H9 (cell line): ENCODE data around the gene MYH7. TPM values are rescaled to one million over a fixed set of nuclear protein-coding genes. Genes with fewer than 3 reads are reported as not detected.

Source experiments
- DNase-seq: peaks from one replicate; pipeline ENCODE4 v3.0.0-alpha.2; 2017
- H2AFZ ChIP-seq: one replicate; pipeline ENCODE4 v1.6.1; 2013; ENCODE audit warnings: mild to moderate bottlenecking, low read length, control low read depth, moderate library complexity
- H2AK5ac ChIP-seq: 2 replicates; pipeline ENCODE4 v1.6.1; 2013; ENCODE audit warnings: low read length, control low read depth, mixed read lengths; ENCODE audit not compliant: insufficient read length
- H2BK120ac ChIP-seq: one replicate; pipeline ENCODE4 v1.6.1; 2013; ENCODE audit warnings: low read depth, mild to moderate bottlenecking, low read length, control low read depth, inconsistent platforms; ENCODE audit not compliant: poor library complexity, severe bottlenecking
- H2BK12ac ChIP-seq: 2 replicates; pipeline ENCODE4 v1.6.1; 2013; ENCODE audit warnings: low read length, control low read depth, mixed read lengths, low read depth; ENCODE audit not compliant: insufficient read length
- H2BK15ac ChIP-seq: 2 replicates; pipeline ENCODE4 v1.6.1; 2013; ENCODE audit warnings: low read depth, low read length, control low read depth
- H2BK20ac ChIP-seq: one replicate; pipeline ENCODE4 v1.6.1; 2013; ENCODE audit warnings: low read depth, mild to moderate bottlenecking, low read length, control low read depth, inconsistent platforms; ENCODE audit not compliant: poor library complexity, severe bottlenecking
- H2BK5ac ChIP-seq: 2 replicates; pipeline ENCODE4 v1.6.1; 2013; ENCODE audit warnings: low read length, control low read depth, mixed read lengths; ENCODE audit not compliant: insufficient read length
- H3K14ac ChIP-seq: 2 replicates; pipeline ENCODE4 v1.6.1; 2013; ENCODE audit warnings: low read length, control low read depth; ENCODE audit not compliant: insufficient read depth
- H3K18ac ChIP-seq: 2 replicates; pipeline ENCODE4 v1.6.1; 2013; ENCODE audit warnings: low read depth, mild to moderate bottlenecking, mixed read lengths, low read length, control low read depth; ENCODE audit not compliant: insufficient read length
- H3K23ac ChIP-seq: 2 replicates; pipeline ENCODE4 v1.6.1; 2013; ENCODE audit warnings: low read length, control low read depth, mixed read lengths, low read depth; ENCODE audit not compliant: insufficient read length
- H3K23me2 ChIP-seq: 2 replicates; pipeline ENCODE4 v1.6.1; 2013; ENCODE audit warnings: low read depth, mild to moderate bottlenecking, mixed read lengths, low read length, control low read depth; ENCODE audit not compliant: insufficient read length, poor library complexity, severe bottlenecking
- H3K27ac ChIP-seq: 2 replicates; pipeline ENCODE4 v1.5.1; 2013; ENCODE audit warnings: low read length, control low read depth, mixed read lengths, low read depth; ENCODE audit not compliant: insufficient read length
- H3K27me3 ChIP-seq: 2 replicates; pipeline ENCODE4 v1.6.1; 2013; ENCODE audit warnings: low read length, control low read depth, inconsistent platforms; ENCODE audit not compliant: insufficient read depth
- H3K4ac ChIP-seq: 2 replicates; pipeline ENCODE4 v1.6.1; 2013; ENCODE audit warnings: low read depth, mild to moderate bottlenecking, control low read depth, inconsistent platforms, low read length, moderate library complexity
- H3K4me1 ChIP-seq: 2 replicates; pipeline ENCODE4 v1.6.1; 2013; ENCODE audit warnings: low read length, control low read depth, inconsistent platforms; ENCODE audit not compliant: insufficient read depth
- H3K4me2 ChIP-seq: 2 replicates; pipeline ENCODE4 v1.6.1; 2013; ENCODE audit warnings: low read length, control low read depth, mixed read lengths; ENCODE audit not compliant: insufficient read length, insufficient read depth
- H3K56ac ChIP-seq: 2 replicates; pipeline ENCODE4 v1.6.1; 2013; ENCODE audit warnings: low read depth, mild to moderate bottlenecking, mixed read lengths, low read length, control low read depth; ENCODE audit not compliant: insufficient read length
- H3K79me1 ChIP-seq: 2 replicates; pipeline ENCODE4 v1.6.1; 2013; ENCODE audit warnings: low read depth, mild to moderate bottlenecking, moderate library complexity, low read length, control low read depth, inconsistent platforms; ENCODE audit not compliant: insufficient read depth, poor library complexity, severe bottlenecking
- H3K79me2 ChIP-seq: 2 replicates; pipeline ENCODE4 v1.6.1; 2013; ENCODE audit warnings: low read length, control low read depth, inconsistent platforms; ENCODE audit not compliant: insufficient read depth
- H3K9ac ChIP-seq: 2 replicates; pipeline ENCODE4 v1.6.1; 2013; ENCODE audit warnings: low read length, control low read depth, mixed read lengths; ENCODE audit not compliant: insufficient read length; ENCODE audit errors: extremely low read depth
- H3K9me3 ChIP-seq: one replicate; pipeline ENCODE4 v1.6.1; 2013; ENCODE audit warnings: low read depth, low read length, inconsistent platforms; ENCODE audit not compliant: control insufficient read depth
- H3T11ph ChIP-seq: one replicate; pipeline ENCODE4 v1.6.1; 2013; ENCODE audit warnings: mild to moderate bottlenecking, low read length, control low read depth, inconsistent platforms
- H4K20me1 ChIP-seq: one replicate; pipeline ENCODE4 v1.6.1; 2013; ENCODE audit not compliant: control insufficient read depth, insufficient read length, insufficient read depth
- H4K5ac ChIP-seq: 2 replicates; pipeline ENCODE4 v1.6.1; 2013; ENCODE audit warnings: low read depth, mild to moderate bottlenecking, mixed read lengths, low read length, control low read depth; ENCODE audit not compliant: insufficient read length
- H4K8ac ChIP-seq: replicated peaks from 2 replicates; pipeline ENCODE4 v1.6.1; 2013; ENCODE audit warnings: low read length, control low read depth, mixed read lengths, low read depth; ENCODE audit not compliant: insufficient read length
- H4K91ac ChIP-seq: 2 replicates; pipeline ENCODE4 v1.6.1; 2013; ENCODE audit warnings: low read depth, mild to moderate bottlenecking, moderate library complexity, mixed read lengths, low read length, control low read depth; ENCODE audit not compliant: insufficient read length
- H3K27ac Mint-ChIP-seq, 3 experiments: 2 replicates in 2 of 3; 3 replicates in 1 of 3; pipeline ENCODE4 v1.8.0; 2020 to 2021; ENCODE audit warnings: mixed read lengths in 3 of 3, mild to moderate bottlenecking in 1 of 3, moderate library complexity in 1 of 3
- H3K27me3 Mint-ChIP-seq: 2 replicates; pipeline ENCODE4 v1.8.0; 2021; ENCODE audit warnings: low read depth, mild to moderate bottlenecking, moderate library complexity, mixed read lengths
- H3K36me3 Mint-ChIP-seq, 3 experiments: 2 replicates in 2 of 3; 3 replicates in 1 of 3; pipeline ENCODE4 v1.8.0; 2020 to 2021; ENCODE audit warnings: low read depth in 3 of 3, mixed read lengths in 3 of 3; ENCODE audit not compliant: insufficient read depth in 1 of 3
- H3K4me1 Mint-ChIP-seq, 2 experiments: 2 replicates each; pipeline ENCODE4 v1.8.0; 2020; ENCODE audit warnings: mixed read lengths in 2 of 2
- H3K4me3 Mint-ChIP-seq, 2 experiments: 2 replicates in 1 of 2; 3 replicates in 1 of 2; pipeline ENCODE4 v1.8.0; 2020 to 2021; ENCODE audit warnings: mild to moderate bottlenecking in 2 of 2, mixed read lengths in 2 of 2, moderate library complexity in 1 of 2
- H3K9me3 Mint-ChIP-seq, 2 experiments: 2 replicates in 1 of 2; 3 replicates in 1 of 2; pipeline ENCODE4 v1.8.0; 2020; ENCODE audit warnings: mild to moderate bottlenecking in 2 of 2, mixed read lengths in 2 of 2, moderate library complexity in 1 of 2
- WGBS: extraction: QIAGEN DNeasy Blood & Tissue Kit; methylation state at CpG from one replicate; pipeline ENCODE4 v1.1.7; 2013; ENCODE audit warnings: missing lambda C conversion rate, low lambda C conversion rate, mixed read lengths; ENCODE audit not compliant: insufficient read length; ENCODE audit errors: extremely low coverage; 5-methylcytosine and 5-hydroxymethylcytosine counted together
- total RNA-seq: library from RNA; stranded (reverse); gene quantifications from 2 replicates; pipeline ENCODE4 v1.2.1, GENCODE V29; 2021
- TF ChIP-seq, protein P1 (sequence below): fragments of 200-600 bp; sonication (generic); conservative IDR thresholded peaks from 3 replicates; pipeline ENCODE4 v1.8.0; 2021; ENCODE audit warnings: antibody characterized with exemption, mild to moderate bottlenecking

The MYH7 gene
- total RNA-seq, 1 experiment from 2014 or later = not detected

DNA sequence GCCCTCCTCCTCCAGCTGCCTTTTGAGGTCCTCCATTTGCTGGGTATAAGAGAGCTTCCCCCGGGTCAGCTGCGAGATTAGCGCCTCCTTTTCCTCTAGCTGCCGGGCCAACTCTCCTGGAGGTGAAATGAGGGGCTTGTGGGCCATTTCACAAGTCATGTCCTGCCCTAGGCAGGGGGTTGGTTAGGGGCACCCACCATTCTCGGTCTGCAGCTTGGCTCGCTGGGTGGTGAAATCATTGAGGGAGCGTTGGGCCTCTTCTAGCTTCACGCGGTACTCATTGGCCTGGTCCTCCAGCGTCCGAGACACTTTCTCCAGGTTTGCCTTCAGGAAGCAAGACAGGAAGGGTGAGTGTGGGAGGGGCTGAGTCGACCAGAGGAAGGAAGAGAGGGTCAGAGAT is 46.1 kb downstream of the MYH7 start:
- Histone ChIP-seq H2BK20ac (no peak overlapping the region), H3K27ac (no peak overlapping the region), H3K27me3 (no peaks in the 10 kb centered on the region), H3K4me2 (no peak overlapping the region), H3K56ac (no peak overlapping the region), H4K5ac (no peak overlapping the region), H2AK5ac (no peak overlapping the region), H2BK5ac (no peak overlapping the region), H3K4ac (no peak overlapping the region), H3K18ac (no peak overlapping the region), H3K14ac (no peak overlapping the region; the same call in 1 of the 2 replicates), H2BK120ac (no peak overlapping the region), H4K8ac (no peak overlapping the region), H3K79me2 (no peaks in the 10 kb centered on the region), H2AFZ (no peak overlapping the region), H4K91ac (no peak overlapping the region), H2BK12ac (no peak overlapping the region), H3K9me3 (no peaks in the 10 kb centered on the region), H3K9ac (no peak overlapping the region), H3K23ac (no peak overlapping the region), H3K79me1 (no peaks in the 10 kb centered on the region), H3T11ph (no peak overlapping the region), H3K4me1 (peaks cover 3% of the 10 kb centered on the region; the same call in 1 of the 2 replicates), H3K23me2 (no peaks in the 10 kb centered on the region), H4K20me1 (no peaks in the 10 kb centered on the region), H2BK15ac (no peak overlapping the region)
- Mint-ChIP-seq H3K4me3 (no peak overlapping the region; a peak in 1 of 5 replicates), H3K4me1 (peaks cover 16 to 17% of the 10 kb centered on the region in 2 experiments), H3K27ac (peak overlapping the region in 1 of 3 experiments; percentile 73; a peak in 2 of 7 replicates), H3K9me3 (0 out of 5 replicates have a peak, but pooled peaks cover 0 to 3% of the 10 kb centered on the region in 2 experiments), H3K27me3 (peaks cover 51% of the 10 kb centered on the region), H3K36me3 (no peaks in the 10 kb centered on the region; a peak in 1 of 7 replicates)
- TF ChIP-seq, protein P1, sequence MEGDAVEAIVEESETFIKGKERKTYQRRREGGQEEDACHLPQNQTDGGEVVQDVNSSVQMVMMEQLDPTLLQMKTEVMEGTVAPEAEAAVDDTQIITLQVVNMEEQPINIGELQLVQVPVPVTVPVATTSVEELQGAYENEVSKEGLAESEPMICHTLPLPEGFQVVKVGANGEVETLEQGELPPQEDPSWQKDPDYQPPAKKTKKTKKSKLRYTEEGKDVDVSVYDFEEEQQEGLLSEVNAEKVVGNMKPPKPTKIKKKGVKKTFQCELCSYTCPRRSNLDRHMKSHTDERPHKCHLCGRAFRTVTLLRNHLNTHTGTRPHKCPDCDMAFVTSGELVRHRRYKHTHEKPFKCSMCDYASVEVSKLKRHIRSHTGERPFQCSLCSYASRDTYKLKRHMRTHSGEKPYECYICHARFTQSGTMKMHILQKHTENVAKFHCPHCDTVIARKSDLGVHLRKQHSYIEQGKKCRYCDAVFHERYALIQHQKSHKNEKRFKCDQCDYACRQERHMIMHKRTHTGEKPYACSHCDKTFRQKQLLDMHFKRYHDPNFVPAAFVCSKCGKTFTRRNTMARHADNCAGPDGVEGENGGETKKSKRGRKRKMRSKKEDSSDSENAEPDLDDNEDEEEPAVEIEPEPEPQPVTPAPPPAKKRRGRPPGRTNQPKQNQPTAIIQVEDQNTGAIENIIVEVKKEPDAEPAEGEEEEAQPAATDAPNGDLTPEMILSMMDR = no peak
- WGBS = no CpG with 5 or more reads among the region's 12 CpGs
- no peak for DNase-seq
